Right ventricle myocardium inferior (tissue), 1 donor: ENCODE measurements around the gene TEX54. TPM values are rescaled to one million over a fixed set of nuclear protein-coding genes. Genes with fewer than 3 reads are reported as not detected.

Experiments
- ATAC-seq: fragments of 200-7000 bp; cut with Tn5 transposase; one replicate; pipeline ENCODE4 v1.9.1; 2020; ENCODE audit warnings: mild to moderate bottlenecking, moderate library complexity
- DNase-seq: peaks from one replicate; pipeline ENCODE4 v3.0.0; 2021; ENCODE audit errors: missing footprints
- intact Hi-C: fragments of 100-400 bp; cut with DNase I; formaldehyde crosslinking; loops from one replicate; pipeline ENCODE4 v1.11.0; 2022
- microRNA-seq: library from miRNA; unstranded; fragments of <30 nt; microRNA quantifications from one replicate; pipeline ENCODE4 v1.2.0, GENCODE V29; 2020
- total RNA-seq: library from RNA; stranded (reverse); fragmentation: NEBNext Ultra II Directional; extraction: Animal tissue kit (Norgen Biotek cat#: 25700); gene quantifications from one replicate; pipeline ENCODE4 v1.2.1, GENCODE V29; 2021
- donor health status: DM: no; HTN: yes; CAD: no; lungs with severe emphysema.

Gene TEX54
- total RNA-seq, 1 donor from 2014 or later, result not detected

GRCh38 chr11:62804310-62805075 is 28.1 kb downstream of the TEX54 start:
- intact Hi-C loops, result loop anchor here (2.0 kb wide), 1 partner anchor 36 kb away; no protein-coding TSS in a partner anchor
- DNase-seq (no peak), ATAC-seq (no peak)

- intact Hi-C loops, result no loop called here
- DNase-seq (no peak), ATAC-seq (no peak)
Observed at GRCh38 chr11:62801071-62801470, 31.6 kb downstream of the TEX54 start.

GRCh38 chr11:62799486-62799885 is 33.2 kb downstream of the TEX54 start:
- no peak for DNase-seq
- intact Hi-C loops, result no loop called here
- no peak for ATAC-seq

GRCh38 chr11:62796281-62796680 is 36.4 kb downstream of the TEX54 start:
- DNase-seq (no peak), ATAC-seq (no peak)
- intact Hi-C loops, result no loop called here

- ATAC-seq (no peak), DNase-seq (no peak)
- intact Hi-C loops, result no loop called here
Observed at GRCh38 chr11:62794201-62794775, 38.4 kb downstream of the TEX54 start.

- DNase-seq (peak; percentile 71), ATAC-seq (peak; percentile 32)
- intact Hi-C loops, result no loop called here
Observed at GRCh38 chr11:62792202-62792575, 40.5 kb downstream of the TEX54 start.

GRCh38 chr11:62791501-62792201 is 41.0 kb downstream of the TEX54 start, which contains the start of gene TMEM223:
Gene TMEM223, minus strand, starts transcription at chr11:62792006. Its CDS starts 12 bp downstream, at chr11:62791994.
- peak; percentile 89 for ATAC-seq
- intact Hi-C loops, result no loop called here
- peak; percentile 95 for DNase-seq

GRCh38 chr11:62789576-62789975 is 43.1 kb downstream of the TEX54 start:
- intact Hi-C loops, result loop anchor here (5.0 kb wide), 1 partner anchor 43 kb away; the partner anchor contains the start of genes STX5 and TEX54
- DNase-seq (no peak), ATAC-seq (no peak)

- no peak for ATAC-seq
- intact Hi-C loops, result loop anchor here (5.0 kb wide), 1 partner anchor 43 kb away; the partner anchor contains the start of genes STX5 and TEX54
- DNase-seq, result no peak
Observed at GRCh38 chr11:62788991-62789390, 43.6 kb downstream of the TEX54 start.

- intact Hi-C loops, result loop anchor here (2.0 to 5.0 kb wide), 4 partner anchors 45 to 78 kb away; partner anchors contain the start of genes STX5, TEX54 and TTC9C
- DNase-seq (peak; percentile 99), ATAC-seq (peak; percentile 88)
Observed at GRCh38 chr11:62787005-62787759, 45.5 kb downstream of the TEX54 start, which contains the start of gene TMEM179B. Gene TMEM179B, plus strand, starts transcription at chr11:62787402. Its CDS starts 30 bp downstream, at chr11:62787432.

- peak; percentile 87 for ATAC-seq
- peak; percentile 95 for DNase-seq
- intact Hi-C loops, result loop anchor here (1.0 to 5.0 kb wide), 6 partner anchors 15 to 78 kb away; partner anchors contain the start of genes STX5, TAF6L, TEX54 and TTC9C
Observed at GRCh38 chr11:62786318-62787004, 46.2 kb downstream of the TEX54 start.

GRCh38 chr11:62782753-62783152 is 49.9 kb downstream of the TEX54 start:
- ATAC-seq (no peak), DNase-seq (no peak)
- intact Hi-C loops, result no loop called here

Small RNA genes within 50 kb of the gene (microRNA-seq; reads per million reads assigned to microRNA genes)
- gene MIR6514 (1.1 reads per million), gene MIR6748 (not detected)

Other genes with a start within 250 kb of the TEX54 start
- 13.7 TPM for gene TUT1, start 241.3 kb downstream of the TEX54 start, total RNA-seq
- gene MTA2, start 231.0 kb downstream of the TEX54 start, total RNA-seq, result 34.1 TPM
- gene EML3, start 220.1 kb downstream of the TEX54 start, total RNA-seq, result 16.4 TPM
- gene ROM1, start 219.6 kb downstream of the TEX54 start, total RNA-seq, result 2.4 TPM
- 12.8 TPM for gene B3GAT3, start 210.9 kb downstream of the TEX54 start, total RNA-seq
- 105 TPM for gene GANAB, start 186.2 kb downstream of the TEX54 start, total RNA-seq
- gene INTS5, start 179.5 kb downstream of the TEX54 start, total RNA-seq, result 9.6 TPM
- gene C11orf98, start 167.6 kb downstream of the TEX54 start, total RNA-seq, result 33.0 TPM
- gene CSKMT, start 167.5 kb downstream of the TEX54 start, total RNA-seq, result 4.9 TPM
- 8.1 TPM for gene UQCC3, start 161.2 kb downstream of the TEX54 start, total RNA-seq
- gene LBHD1, start 160.6 kb downstream of the TEX54 start, total RNA-seq, result 1.8 TPM
- 88.9 TPM for gene UBXN1, start 153.8 kb downstream of the TEX54 start, total RNA-seq
- gene LRRN4CL, start 143.3 kb downstream of the TEX54 start, total RNA-seq, result 4.5 TPM
- gene BSCL2, start 125.4 kb downstream of the TEX54 start, total RNA-seq, result 23.0 TPM
- gene GNG3, start 125.2 kb downstream of the TEX54 start, total RNA-seq, result not detected
- gene HNRNPUL2, start 105.4 kb downstream of the TEX54 start, total RNA-seq, result 33.8 TPM
- gene TTC9C, start 104.4 kb downstream of the TEX54 start, total RNA-seq, result 14.1 TPM
- gene ZBTB3, start 78.7 kb downstream of the TEX54 start, total RNA-seq, result 11.5 TPM
- 38.2 TPM for gene POLR2G, start 71.3 kb downstream of the TEX54 start, total RNA-seq
- 8.2 TPM for gene TAF6L, start 61.4 kb downstream of the TEX54 start, total RNA-seq
- 21.6 TPM for gene TMEM179B, start 45.4 kb downstream of the TEX54 start, total RNA-seq
- gene TMEM223, start 40.8 kb downstream of the TEX54 start, total RNA-seq, result 18.0 TPM
- gene NXF1, start 27.4 kb downstream of the TEX54 start, total RNA-seq, result 42.7 TPM
- gene STX5, start 790 bp downstream of the TEX54 start, total RNA-seq, result 18.5 TPM
- gene WDR74, start 6.7 kb upstream of the TEX54 start, total RNA-seq, result 25.4 TPM
- 39.7 TPM for gene SLC3A2, start 48.1 kb upstream of the TEX54 start, total RNA-seq
- not detected for gene CHRM1, start 88.5 kb upstream of the TEX54 start, total RNA-seq
- not detected for gene SLC22A6, start 152.1 kb upstream of the TEX54 start, total RNA-seq
- not detected for gene SLC22A8, start 183.0 kb upstream of the TEX54 start, total RNA-seq